ENCODE results near the gene SPTSSA. TPM values are rescaled to one million over a fixed set of nuclear protein-coding genes. Genes with fewer than 3 reads are reported as not detected.

SPTSSA gene
- total RNA-seq, 1 experiment from 2014 or later, result 24.5 TPM

GRCh38 chr14:34403646-34404045 is 58.4 kb downstream of the SPTSSA start:
- DNase-seq (ENCODE audit: low spot score) (no peak), ATAC-seq (no peak)
- TF ChIP-seq CREB1 (CRISPR knock-in tag; IDR thresholded peaks at IDR 0.05), result no peak
- no peak for TF ChIP-seq EMX1 (CRISPR knock-in tag; IDR thresholded peaks at IDR 0.05)
- no peak for TF ChIP-seq ZNF263 (CRISPR knock-in tag; IDR thresholded peaks at IDR 0.05; ENCODE audit: low read depth)
- TF ChIP-seq TEAD1 (CRISPR knock-in tag; IDR thresholded peaks at IDR 0.05), result no peak
- TF ChIP-seq, protein P1, sequence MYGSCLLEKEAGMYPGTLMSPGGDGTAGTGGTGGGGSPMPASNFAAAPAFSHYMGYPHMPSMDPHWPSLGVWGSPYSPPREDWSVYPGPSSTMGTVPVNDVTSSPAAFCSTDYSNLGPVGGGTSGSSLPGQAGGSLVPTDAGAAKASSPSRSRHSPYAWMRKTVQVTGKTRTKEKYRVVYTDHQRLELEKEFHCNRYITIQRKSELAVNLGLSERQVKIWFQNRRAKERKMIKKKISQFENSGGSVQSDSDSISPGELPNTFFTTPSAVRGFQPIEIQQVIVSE (CRISPR knock-in tag; IDR thresholded peaks at IDR 0.05; ENCODE audit: borderline replicate concordance), result no peak
- TF ChIP-seq TP53 (CRISPR knock-in tag; IDR thresholded peaks at IDR 0.05), result no peak
- TF ChIP-seq FOXP1 (CRISPR knock-in tag; IDR thresholded peaks at IDR 0.05; ENCODE audit: borderline replicate concordance), result no peak
- TF ChIP-seq ZNF532 (CRISPR knock-in tag; IDR thresholded peaks at IDR 0.05; ENCODE audit: borderline replicate concordance), result no peak
- no peak for TF ChIP-seq NFATC4 (CRISPR knock-in tag; IDR thresholded peaks at IDR 0.05)
- Mint-ChIP-seq H3K36me3 (no peaks in the 10 kb centered on the region), H3K4me3 (no peak overlapping the region), H3K9me3 (no peaks in the 10 kb centered on the region), H3K4me1 (no peaks in the 10 kb centered on the region), H3K27ac (no peak overlapping the region), H3K27me3 (ENCODE audit: low read depth) (no peaks in the 10 kb centered on the region)
- CTCF ChIA-PET, result no interaction called here
- POLR2A ChIA-PET, result no interaction called here

DNA sequence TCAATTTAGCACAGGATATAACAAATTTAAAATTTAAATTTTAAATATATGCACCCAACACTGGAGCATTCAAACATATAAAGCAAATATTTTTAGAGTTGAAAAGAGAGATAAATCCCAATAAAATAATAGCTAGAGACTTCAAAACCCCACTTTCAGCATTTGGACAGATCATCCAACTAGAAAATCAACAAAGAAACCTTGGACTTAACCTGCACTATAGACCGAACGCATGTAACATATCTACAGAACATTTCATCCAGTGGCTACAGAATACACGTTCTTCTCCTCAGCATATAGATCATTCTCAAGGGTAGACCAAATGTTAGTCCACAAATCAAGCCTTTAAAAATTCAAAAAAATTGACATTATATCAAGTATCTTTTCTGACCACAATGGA is 64.0 kb downstream of the SPTSSA start:
- Mint-ChIP-seq H3K36me3 (no peaks in the 10 kb centered on the region; the same call in 1 of the 2 replicates), H3K4me1 (no peaks in the 10 kb centered on the region), H3K9me3 (peaks cover 7% of the 10 kb centered on the region), H3K27me3 (ENCODE audit: low read depth) (no peaks in the 10 kb centered on the region; the same call in 1 of the 2 replicates), H3K4me3 (no peak overlapping the region), H3K27ac (no peak overlapping the region)
- ATAC-seq (no peak), DNase-seq (ENCODE audit: low spot score) (no peak)
- CTCF ChIA-PET, result no interaction called here
- no peak for TF ChIP-seq IRF2 (CRISPR knock-in tag; IDR thresholded peaks at IDR 0.05; ENCODE audit: borderline replicate concordance, low read depth)
- no peak for TF ChIP-seq IRF1 (CRISPR knock-in tag; IDR thresholded peaks at IDR 0.05)
- TF ChIP-seq ZNF219 (CRISPR knock-in tag; IDR thresholded peaks at IDR 0.05; ENCODE audit: borderline replicate concordance), result no peak
- no peak for TF ChIP-seq ZNF532 (CRISPR knock-in tag; IDR thresholded peaks at IDR 0.05; ENCODE audit: borderline replicate concordance)
- TF ChIP-seq, protein P2, sequence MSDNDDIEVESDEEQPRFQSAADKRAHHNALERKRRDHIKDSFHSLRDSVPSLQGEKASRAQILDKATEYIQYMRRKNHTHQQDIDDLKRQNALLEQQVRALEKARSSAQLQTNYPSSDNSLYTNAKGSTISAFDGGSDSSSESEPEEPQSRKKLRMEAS (CRISPR knock-in tag; IDR thresholded peaks at IDR 0.05), result no peak
- no peak for TF ChIP-seq ERG (CRISPR knock-in tag; IDR thresholded peaks at IDR 0.05)
- TF ChIP-seq TP53 (CRISPR knock-in tag; IDR thresholded peaks at IDR 0.05), result no peak
- no peak for TF ChIP-seq ARID4B (CRISPR knock-in tag; IDR thresholded peaks at IDR 0.05; ENCODE audit: borderline replicate concordance)
- POLR2A ChIA-PET, result no interaction called here
